ENCODE data around the gene NT5C1A.

The NT5C1A gene

DNA sequence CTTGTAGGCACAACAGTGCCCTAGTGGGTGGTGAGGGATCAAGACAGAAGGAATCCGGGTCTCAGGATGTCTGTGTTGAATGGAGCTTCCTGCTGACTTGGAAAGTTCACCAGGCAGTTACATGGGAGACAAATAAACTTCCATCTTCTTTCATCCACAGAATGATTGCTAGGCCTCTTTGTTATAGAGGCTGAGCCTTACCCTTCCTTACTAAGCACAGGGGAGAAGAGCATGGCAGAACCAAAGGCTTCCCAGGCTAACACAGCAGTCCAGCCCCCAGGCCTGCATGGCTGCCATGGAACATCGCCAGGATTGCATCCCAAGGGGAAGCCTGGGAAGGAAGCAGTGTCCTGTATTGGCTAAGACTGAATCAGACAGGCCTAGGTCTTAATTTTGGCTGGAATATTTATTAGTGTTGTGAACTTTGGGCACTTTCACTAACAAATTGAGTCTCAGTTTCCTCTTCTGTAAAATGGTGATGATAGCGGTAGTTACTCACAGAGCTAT is 51.2 kb downstream of the NT5C1A start:
- Histone ChIP-seq H3K4me3 (ENCODE audit: low read length, poor library complexity, severe bottlenecking) (no peak overlapping the region), H3K9me2 (replicated peaks; ENCODE audit: low read depth, low read length) (no peaks in the 10 kb centered on the region), H4K20me1 (ENCODE audit: insufficient read depth, low read length, poor library complexity, severe bottlenecking) (no peaks in the 10 kb centered on the region), H3K9ac (ENCODE audit: low read depth, low read length, poor library complexity, severe bottlenecking) (no peak overlapping the region), H3K4me1 (ENCODE audit: insufficient read depth, low read length, poor library complexity, severe bottlenecking) (no peaks in the 10 kb centered on the region), H3K9me3 (ENCODE audit: insufficient read depth, low read depth, low read length) (no peaks in the 10 kb centered on the region), H3K27me3 (ENCODE audit: insufficient read depth, low read length, poor library complexity, severe bottlenecking) (no peaks in the 10 kb centered on the region), H2AFZ (ENCODE audit: low read length) (no peak overlapping the region), H3K4me2 (ENCODE audit: low read depth, low read length, poor library complexity, severe bottlenecking) (no peak overlapping the region), H3K36me3 (ENCODE audit: insufficient read depth, low read length) (no peaks in the 10 kb centered on the region), H3F3A (ENCODE audit: low read depth) (no peaks in the 10 kb centered on the region), H3K79me2 (ENCODE audit: insufficient read depth, low read length) (no peaks in the 10 kb centered on the region)
- TF ChIP-seq, protein P1, sequence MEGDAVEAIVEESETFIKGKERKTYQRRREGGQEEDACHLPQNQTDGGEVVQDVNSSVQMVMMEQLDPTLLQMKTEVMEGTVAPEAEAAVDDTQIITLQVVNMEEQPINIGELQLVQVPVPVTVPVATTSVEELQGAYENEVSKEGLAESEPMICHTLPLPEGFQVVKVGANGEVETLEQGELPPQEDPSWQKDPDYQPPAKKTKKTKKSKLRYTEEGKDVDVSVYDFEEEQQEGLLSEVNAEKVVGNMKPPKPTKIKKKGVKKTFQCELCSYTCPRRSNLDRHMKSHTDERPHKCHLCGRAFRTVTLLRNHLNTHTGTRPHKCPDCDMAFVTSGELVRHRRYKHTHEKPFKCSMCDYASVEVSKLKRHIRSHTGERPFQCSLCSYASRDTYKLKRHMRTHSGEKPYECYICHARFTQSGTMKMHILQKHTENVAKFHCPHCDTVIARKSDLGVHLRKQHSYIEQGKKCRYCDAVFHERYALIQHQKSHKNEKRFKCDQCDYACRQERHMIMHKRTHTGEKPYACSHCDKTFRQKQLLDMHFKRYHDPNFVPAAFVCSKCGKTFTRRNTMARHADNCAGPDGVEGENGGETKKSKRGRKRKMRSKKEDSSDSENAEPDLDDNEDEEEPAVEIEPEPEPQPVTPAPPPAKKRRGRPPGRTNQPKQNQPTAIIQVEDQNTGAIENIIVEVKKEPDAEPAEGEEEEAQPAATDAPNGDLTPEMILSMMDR (conservative IDR thresholded peaks at IDR 0.05; ENCODE audit: low read length) = no peak
- no peak for TF ChIP-seq EZH2phosphoT487 (IDR thresholded peaks at IDR 0.05; ENCODE audit: borderline replicate concordance)

DNA sequence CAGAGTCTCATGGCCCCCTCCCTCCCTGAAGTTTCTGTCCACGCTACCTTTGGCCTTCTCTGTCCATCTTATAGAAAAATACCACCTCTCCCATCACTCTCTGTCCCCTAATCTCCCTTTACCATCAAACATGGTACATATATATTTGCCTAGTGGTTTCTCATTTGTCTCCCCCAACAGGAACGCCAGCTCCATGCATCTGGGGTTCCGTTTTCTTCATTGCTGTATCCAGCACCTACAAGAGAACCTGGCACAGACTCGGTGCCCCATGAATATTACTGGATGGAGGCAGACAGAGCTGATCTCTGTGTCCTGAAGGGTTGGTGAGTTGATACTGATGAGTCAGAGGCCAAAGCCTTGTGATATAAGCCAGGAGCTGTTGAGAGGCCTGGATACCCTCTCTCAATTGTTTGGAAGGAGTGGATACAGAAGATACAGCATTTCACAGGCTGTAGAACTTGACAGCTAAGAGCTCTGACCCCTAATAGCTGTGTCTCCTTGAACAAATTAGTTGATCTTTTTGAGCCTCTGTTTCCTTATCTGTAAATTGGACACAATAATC is 54.3 kb downstream of the NT5C1A start:
- TF ChIP-seq EZH2phosphoT487 (IDR thresholded peaks at IDR 0.05; ENCODE audit: borderline replicate concordance) = no peak
- TF ChIP-seq, protein P1 (conservative IDR thresholded peaks at IDR 0.05; ENCODE audit: low read length) = no peak
- Histone ChIP-seq H3K9ac (ENCODE audit: low read depth, low read length, poor library complexity, severe bottlenecking) (no peak overlapping the region), H3K4me2 (ENCODE audit: low read depth, low read length, poor library complexity, severe bottlenecking) (no peak overlapping the region), H3K79me2 (ENCODE audit: insufficient read depth, low read length) (no peaks in the 10 kb centered on the region), H3F3A (ENCODE audit: low read depth) (no peaks in the 10 kb centered on the region), H3K4me3 (ENCODE audit: low read length, poor library complexity, severe bottlenecking) (no peak overlapping the region), H3K9me2 (replicated peaks; ENCODE audit: low read depth, low read length) (no peaks in the 10 kb centered on the region), H3K36me3 (ENCODE audit: insufficient read depth, low read length) (no peaks in the 10 kb centered on the region), H3K4me1 (ENCODE audit: insufficient read depth, low read length, poor library complexity, severe bottlenecking) (no peaks in the 10 kb centered on the region), H4K20me1 (ENCODE audit: insufficient read depth, low read length, poor library complexity, severe bottlenecking) (no peaks in the 10 kb centered on the region), H3K9me3 (ENCODE audit: insufficient read depth, low read depth, low read length) (no peaks in the 10 kb centered on the region), H3K27me3 (ENCODE audit: insufficient read depth, low read length, poor library complexity, severe bottlenecking) (no peaks in the 10 kb centered on the region), H2AFZ (ENCODE audit: low read length) (no peak overlapping the region)

DNA sequence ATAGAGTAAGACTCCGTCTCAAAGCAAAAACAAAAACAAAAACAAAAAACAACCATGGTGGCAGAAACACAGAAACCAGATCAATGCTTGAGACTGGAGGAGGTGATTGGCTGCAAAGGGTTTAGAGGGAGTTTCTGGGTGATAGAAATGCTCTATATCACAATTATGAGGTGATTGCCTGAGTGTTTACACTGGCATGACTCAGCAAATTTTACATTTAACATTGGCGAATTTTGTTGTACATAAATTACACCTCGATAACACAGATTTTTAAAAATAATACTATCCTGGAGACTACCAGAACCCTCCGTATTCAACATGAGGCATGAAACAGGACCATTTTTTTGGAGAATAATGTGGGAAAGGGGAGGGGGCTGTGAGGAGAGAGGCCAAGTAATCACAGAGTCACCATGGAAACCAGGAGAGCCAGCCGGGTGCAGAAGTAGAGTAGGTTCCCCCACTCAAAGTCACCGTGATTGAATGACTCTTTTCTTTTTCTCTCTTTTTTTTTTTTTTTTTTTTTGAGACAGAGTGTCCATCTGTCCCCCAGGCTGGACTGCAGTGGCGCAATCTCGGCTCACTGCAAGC is 56.7 kb downstream of the NT5C1A start:
- Histone ChIP-seq H3K4me1 (ENCODE audit: insufficient read depth, low read length, poor library complexity, severe bottlenecking) (no peaks in the 10 kb centered on the region), H3K4me3 (ENCODE audit: low read length, poor library complexity, severe bottlenecking) (no peak overlapping the region), H2AFZ (ENCODE audit: low read length) (no peak overlapping the region), H3K36me3 (ENCODE audit: insufficient read depth, low read length) (no peaks in the 10 kb centered on the region), H3K9me2 (replicated peaks; ENCODE audit: low read depth, low read length) (no peaks in the 10 kb centered on the region), H3K79me2 (ENCODE audit: insufficient read depth, low read length) (no peaks in the 10 kb centered on the region), H3K9ac (ENCODE audit: low read depth, low read length, poor library complexity, severe bottlenecking) (no peak overlapping the region), H3K4me2 (ENCODE audit: low read depth, low read length, poor library complexity, severe bottlenecking) (no peak overlapping the region), H3K9me3 (ENCODE audit: insufficient read depth, low read depth, low read length) (no peaks in the 10 kb centered on the region), H3F3A (ENCODE audit: low read depth) (no peaks in the 10 kb centered on the region), H4K20me1 (ENCODE audit: insufficient read depth, low read length, poor library complexity, severe bottlenecking) (no peaks in the 10 kb centered on the region), H3K27me3 (ENCODE audit: insufficient read depth, low read length, poor library complexity, severe bottlenecking) (no peaks in the 10 kb centered on the region)
- no peak for TF ChIP-seq EZH2phosphoT487 (IDR thresholded peaks at IDR 0.05; ENCODE audit: borderline replicate concordance)
- TF ChIP-seq, protein P1 (conservative IDR thresholded peaks at IDR 0.05; ENCODE audit: low read length) = no peak
